AG20443 (cell line): Measurements from ENCODE around the gene TNRC18.
A peak's percentile ranks its signal among the peaks of the same experiment; 100 is the strongest.

Source experiments
- DNase-seq: peaks from one replicate; pipeline ENCODE4 v3.0.0; 2012; ENCODE audit warnings: low spot score, mixed read lengths

The TNRC18 gene

GRCh38 chr7:5451391-5451790, 27.8 kb upstream of the TNRC18 start:
- DNase-seq = no peak

DNA sequence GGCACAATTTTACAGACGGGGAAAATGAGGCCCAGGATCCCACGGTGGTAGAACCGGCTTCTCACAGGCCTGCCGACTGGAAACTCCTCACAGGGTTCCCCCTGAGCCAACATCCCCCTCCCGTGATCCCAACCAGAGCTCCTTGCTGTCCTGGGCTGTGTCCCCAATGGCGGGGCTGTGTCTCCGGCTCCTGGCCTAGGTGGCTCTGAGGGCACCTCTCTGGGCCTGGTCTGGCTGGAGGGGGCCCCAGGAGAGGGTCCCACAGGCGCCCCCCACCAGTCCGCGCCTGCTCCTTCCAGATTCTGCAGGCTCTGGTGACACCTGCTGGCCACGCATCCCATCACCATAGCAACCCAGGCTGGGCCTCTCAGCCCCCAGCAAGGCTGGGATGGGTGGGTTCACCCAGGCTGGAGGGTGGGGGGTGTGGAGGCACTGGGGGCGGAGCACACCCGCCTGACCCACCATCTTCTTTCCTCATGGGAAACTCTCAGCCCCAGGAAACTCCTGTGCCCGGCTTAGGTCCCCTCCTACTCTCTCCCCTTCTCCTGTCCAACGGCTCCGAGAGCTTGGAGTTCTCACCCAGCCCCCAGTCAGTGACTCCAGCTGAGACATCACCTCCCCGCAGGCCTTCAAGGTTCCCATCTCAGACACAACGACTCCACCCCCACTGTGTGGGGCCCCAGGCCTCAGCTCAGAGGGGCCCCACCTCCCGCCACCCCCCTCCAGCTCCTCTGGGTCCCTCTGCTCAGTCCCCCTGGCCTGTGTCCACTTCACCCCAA, 27.1 kb upstream of the TNRC18 start:
- DNase-seq = peak; percentile 53

DNA sequence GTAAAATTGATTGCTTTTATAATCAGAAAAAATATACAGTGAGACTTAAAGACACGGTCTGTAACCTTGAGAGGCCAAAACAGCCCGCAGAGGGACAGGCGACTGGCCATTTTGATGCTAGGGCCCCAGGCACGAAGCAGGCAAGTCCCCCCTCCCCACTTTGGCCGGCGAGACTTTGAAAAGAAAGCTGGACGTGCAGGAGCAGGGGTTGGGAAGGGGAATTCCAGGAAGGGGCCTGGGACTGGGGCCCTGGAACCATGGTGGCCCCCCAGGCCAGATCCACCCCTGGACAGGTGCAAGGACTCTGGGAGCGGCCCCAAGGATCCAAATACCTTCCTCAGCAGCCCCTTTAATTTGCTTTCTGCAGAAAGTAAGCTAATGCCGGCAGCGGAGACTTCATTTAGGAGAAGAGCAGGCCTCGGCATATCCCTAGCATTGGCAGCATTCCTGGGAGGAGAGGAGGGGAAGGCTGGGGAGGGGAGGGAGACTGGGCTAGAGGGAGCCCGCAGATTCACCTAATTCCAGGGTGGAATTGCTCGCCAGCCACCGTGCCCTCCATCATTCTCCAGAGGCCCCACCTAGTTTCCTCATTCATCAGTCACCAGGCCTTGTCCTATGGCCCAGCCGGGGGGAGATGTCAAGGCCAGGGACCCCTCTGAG, 24.9 kb upstream of the TNRC18 start:
- no peak for DNase-seq

DNA sequence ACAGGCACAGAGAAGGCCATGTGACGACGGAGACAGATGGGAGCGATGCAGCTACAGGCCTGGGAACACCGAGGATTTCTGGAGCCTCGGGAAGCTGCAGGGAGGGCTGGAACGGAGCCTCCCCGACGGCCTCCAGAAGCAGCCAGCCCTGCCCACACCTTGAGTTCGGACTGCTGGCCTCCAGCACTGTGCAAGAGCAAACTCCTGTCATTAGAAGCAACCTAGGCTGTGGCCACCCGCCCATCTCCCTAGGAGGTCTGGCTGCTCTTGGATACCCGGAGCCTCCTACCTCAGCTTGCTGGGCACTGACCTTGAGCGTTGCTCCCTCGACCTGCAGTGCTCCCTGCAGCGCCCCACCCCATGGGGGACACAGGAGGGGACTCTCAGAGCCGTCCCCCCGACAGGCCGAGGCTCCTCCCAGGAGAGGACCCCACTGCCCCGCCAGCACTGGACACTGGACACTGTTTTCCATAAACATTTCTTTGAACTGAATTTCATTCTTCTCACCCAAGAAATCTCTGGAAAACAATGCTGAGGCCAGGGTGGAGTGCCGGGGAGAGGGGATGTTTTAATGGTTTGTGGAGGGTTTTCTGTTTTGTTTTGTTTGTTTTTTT, 22.5 kb upstream of the TNRC18 start:
- DNase-seq = no peak

DNA sequence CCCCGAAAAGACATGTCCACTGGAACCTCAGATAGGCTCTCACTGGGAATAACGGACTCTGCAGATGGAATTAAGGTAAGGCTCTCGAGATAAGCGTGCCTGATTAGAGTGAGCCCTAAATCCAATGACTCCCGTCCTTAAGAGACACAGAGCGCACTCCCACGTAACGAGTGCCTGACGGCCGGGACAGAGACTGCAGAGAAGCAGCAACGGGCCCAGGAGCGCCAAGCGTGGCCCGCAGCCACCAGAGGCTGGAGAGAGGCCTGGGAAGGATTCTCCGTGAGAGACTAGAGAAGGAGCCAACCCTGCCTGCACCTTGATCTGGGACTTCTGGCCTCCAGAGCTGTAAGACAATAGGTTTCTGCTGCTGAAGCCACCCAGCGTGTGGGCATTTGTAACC, 20.0 kb upstream of the TNRC18 start:
- no peak for DNase-seq

- DNase-seq = no peak
Observed at GRCh38 chr7:5442757-5443305, 19.2 kb upstream of the TNRC18 start.

- DNase-seq = no peak
Observed at GRCh38 chr7:5441840-5442503, 18.3 kb upstream of the TNRC18 start.

GRCh38 chr7:5439572-5440496, 16.2 kb upstream of the TNRC18 start:
- no peak for DNase-seq

DNA sequence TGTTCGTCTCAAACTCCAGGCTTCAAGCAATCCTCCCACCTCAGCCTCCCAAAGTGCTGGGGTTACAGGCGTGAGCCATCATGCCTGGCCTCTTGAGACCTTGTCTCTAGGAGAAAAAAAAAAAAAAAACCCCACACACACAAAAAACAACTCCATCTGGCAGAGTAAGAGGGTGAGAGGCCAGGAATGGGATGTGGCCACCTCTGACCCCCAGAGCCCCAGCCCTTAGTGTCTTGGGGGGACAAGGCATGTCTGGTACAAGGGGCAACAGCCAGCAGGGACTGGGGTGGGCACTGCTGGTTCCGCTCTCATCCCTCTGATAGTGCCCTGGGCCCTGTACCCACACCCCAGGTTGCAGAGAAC, 15.6 kb upstream of the TNRC18 start:
- DNase-seq = no peak

- no peak for DNase-seq
Observed at GRCh38 chr7:5437987-5438386, 14.4 kb upstream of the TNRC18 start.

- DNase-seq = no peak
Observed at GRCh38 chr7:5437348-5437892, 13.8 kb upstream of the TNRC18 start.

- DNase-seq = no peak
Observed at GRCh38 chr7:5436003-5436678, 12.5 kb upstream of the TNRC18 start.

DNA sequence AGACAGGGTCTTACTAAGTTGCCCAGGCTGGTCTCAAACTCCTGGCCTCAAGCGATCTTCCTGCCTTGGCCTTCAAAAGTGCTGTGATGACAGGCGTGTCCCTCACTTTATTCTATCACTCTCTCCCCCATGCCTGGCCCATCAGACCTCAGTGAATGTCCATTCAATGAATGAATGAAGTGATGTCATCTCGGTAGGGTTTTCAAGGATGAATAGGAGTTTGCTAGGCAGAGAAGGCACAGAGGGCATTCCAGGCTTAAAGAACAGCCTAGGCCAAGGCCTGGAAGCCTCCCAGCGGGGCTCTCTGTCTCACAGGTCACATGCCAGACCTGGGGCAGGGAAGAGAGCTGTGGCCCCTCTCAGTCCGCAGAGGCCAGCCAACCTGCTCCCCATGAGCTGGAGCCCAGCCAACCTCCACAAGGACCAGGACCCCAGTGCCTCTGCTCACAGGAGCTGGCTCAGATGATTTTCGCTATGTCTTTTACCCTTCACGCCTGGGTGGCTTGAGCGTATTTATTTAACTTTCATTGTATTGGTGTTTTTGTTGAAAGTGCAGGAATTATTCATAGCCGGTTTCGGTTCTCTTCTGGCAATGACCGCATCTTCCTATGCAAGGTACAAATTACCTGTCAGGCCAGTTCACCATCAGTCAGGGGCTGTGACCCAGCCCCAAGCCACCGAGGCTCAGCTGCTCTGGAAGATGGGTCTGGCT, 11.8 kb upstream of the TNRC18 start:
- DNase-seq = no peak

DNA sequence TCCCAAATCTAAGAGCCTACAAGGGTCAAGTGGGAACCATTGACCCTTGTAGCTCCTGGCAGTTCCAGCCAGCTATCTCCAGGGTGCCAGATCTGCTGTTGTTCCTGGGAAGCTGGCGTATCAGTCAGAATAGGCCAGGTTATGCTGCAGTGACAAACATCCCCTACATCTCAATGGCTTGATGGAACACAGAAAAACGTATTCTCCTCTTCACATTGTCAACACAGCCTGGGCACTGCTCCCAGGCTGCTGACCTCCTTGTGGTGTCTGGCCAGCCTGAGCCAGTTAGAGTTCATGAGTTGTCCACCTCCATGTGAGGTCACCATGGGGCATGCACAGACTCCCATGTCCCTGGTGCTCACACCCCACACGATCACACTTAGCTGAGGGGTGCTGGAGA, 9.5 kb upstream of the TNRC18 start:
- DNase-seq = no peak

GRCh38 chr7:5432691-5433090, 9.1 kb upstream of the TNRC18 start:
- no peak for DNase-seq

- DNase-seq = no peak
Observed at GRCh38 chr7:5431560-5432015, 8.0 kb upstream of the TNRC18 start.

DNA sequence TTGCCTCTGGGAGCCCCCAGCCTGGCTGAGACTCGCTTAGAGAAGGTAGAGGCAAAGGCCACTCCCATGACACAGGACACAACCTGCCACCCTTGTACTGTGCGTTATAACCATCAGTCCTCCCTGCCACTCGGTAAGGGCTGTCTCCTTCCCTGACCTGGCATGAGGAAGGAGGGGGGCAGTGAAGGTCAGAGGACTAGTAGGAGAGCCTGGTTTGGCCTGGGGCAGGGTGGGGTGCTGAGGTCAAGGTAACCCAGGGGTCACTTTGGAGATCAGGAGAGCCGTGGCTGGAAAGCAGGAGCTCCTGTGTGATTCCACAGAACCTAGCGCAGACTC, 6.9 kb upstream of the TNRC18 start:
- no peak for DNase-seq

GRCh38 chr7:5429857-5430611, 6.4 kb upstream of the TNRC18 start:
- DNase-seq = peak; percentile 77

- DNase-seq = no peak
Observed at GRCh38 chr7:5429253-5429856, 5.7 kb upstream of the TNRC18 start.
